Ishikawa (cell line): ENCODE data around the gene RAB5B.

Source experiments
- CEBPB ChIP-seq: IDR thresholded peaks from 2 replicates; pipeline ENCODE4 v1.6.1; 2012
- CREB1 ChIP-seq: IDR thresholded peaks from 2 replicates; pipeline ENCODE4 v1.6.1; 2012; ENCODE audit warnings: low read depth
- EGR1 ChIP-seq: IDR thresholded peaks from 2 replicates; pipeline ENCODE4 v1.6.1; 2012
- EP300 ChIP-seq: IDR thresholded peaks from 2 replicates; pipeline ENCODE4 v1.6.1; 2012; ENCODE audit warnings: borderline replicate concordance
- FOXM1 ChIP-seq: IDR thresholded peaks from 2 replicates; pipeline ENCODE4 v1.6.1; 2012; ENCODE audit warnings: low read depth, borderline replicate concordance
- MAX ChIP-seq: IDR thresholded peaks from 2 replicates; pipeline ENCODE4 v1.6.1; 2012
- NFIC ChIP-seq: IDR thresholded peaks from 2 replicates; pipeline ENCODE4 v1.6.1; 2012
- RAD21 ChIP-seq: IDR thresholded peaks from 2 replicates; pipeline ENCODE4 v1.6.1; 2012; ENCODE audit warnings: low read depth
- TAF1 ChIP-seq: IDR thresholded peaks from 2 replicates; pipeline ENCODE4 v1.6.1; 2012; ENCODE audit warnings: low read depth, mild to moderate bottlenecking
- TCF12 ChIP-seq: IDR thresholded peaks from 2 replicates; pipeline ENCODE4 v1.6.1; 2012; ENCODE audit warnings: low read depth
- TEAD4 ChIP-seq: IDR thresholded peaks from 2 replicates; pipeline ENCODE4 v1.6.1; 2012
- YY1 ChIP-seq: IDR thresholded peaks from 2 replicates; pipeline ENCODE4 v1.6.1; 2012; ENCODE audit warnings: low read depth
- ZBTB7A ChIP-seq: IDR thresholded peaks from 2 replicates; pipeline ENCODE4 v1.6.1; 2012; ENCODE audit warnings: low read depth
- TF ChIP-seq, protein P1 (sequence below): IDR thresholded peaks from 2 replicates; pipeline ENCODE4 v1.6.1; 2012; ENCODE audit warnings: low read depth, mild to moderate bottlenecking
- TF ChIP-seq, protein P2 (sequence below): IDR thresholded peaks from 2 replicates; pipeline ENCODE4 v1.6.1; 2012

The RAB5B gene

GRCh38 chr12:55927588-55928502 lies 46.0 kb upstream of the RAB5B start, which contains the start of gene PYM1:
Gene PYM1, minus strand, starts transcription at chr12:55927894. Its CDS starts 133 bp downstream, at chr12:55927761.
- TF ChIP-seq TCF12 = 0 out of 2 replicates have a peak, but pooled peaks have one; percentile 52
- TF ChIP-seq, protein P1, sequence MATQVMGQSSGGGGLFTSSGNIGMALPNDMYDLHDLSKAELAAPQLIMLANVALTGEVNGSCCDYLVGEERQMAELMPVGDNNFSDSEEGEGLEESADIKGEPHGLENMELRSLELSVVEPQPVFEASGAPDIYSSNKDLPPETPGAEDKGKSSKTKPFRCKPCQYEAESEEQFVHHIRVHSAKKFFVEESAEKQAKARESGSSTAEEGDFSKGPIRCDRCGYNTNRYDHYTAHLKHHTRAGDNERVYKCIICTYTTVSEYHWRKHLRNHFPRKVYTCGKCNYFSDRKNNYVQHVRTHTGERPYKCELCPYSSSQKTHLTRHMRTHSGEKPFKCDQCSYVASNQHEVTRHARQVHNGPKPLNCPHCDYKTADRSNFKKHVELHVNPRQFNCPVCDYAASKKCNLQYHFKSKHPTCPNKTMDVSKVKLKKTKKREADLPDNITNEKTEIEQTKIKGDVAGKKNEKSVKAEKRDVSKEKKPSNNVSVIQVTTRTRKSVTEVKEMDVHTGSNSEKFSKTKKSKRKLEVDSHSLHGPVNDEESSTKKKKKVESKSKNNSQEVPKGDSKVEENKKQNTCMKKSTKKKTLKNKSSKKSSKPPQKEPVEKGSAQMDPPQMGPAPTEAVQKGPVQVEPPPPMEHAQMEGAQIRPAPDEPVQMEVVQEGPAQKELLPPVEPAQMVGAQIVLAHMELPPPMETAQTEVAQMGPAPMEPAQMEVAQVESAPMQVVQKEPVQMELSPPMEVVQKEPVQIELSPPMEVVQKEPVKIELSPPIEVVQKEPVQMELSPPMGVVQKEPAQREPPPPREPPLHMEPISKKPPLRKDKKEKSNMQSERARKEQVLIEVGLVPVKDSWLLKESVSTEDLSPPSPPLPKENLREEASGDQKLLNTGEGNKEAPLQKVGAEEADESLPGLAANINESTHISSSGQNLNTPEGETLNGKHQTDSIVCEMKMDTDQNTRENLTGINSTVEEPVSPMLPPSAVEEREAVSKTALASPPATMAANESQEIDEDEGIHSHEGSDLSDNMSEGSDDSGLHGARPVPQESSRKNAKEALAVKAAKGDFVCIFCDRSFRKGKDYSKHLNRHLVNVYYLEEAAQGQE = no peak
- no peak for TF ChIP-seq ZBTB7A
- peak; percentile 83 for TF ChIP-seq NFIC
- TF ChIP-seq EP300 = no peak; the same call in none of the 2 replicates
- TF ChIP-seq EGR1 = no peak
- TF ChIP-seq TAF1 = peak; percentile 52; the same call in 1 of the 2 replicates
- TF ChIP-seq, protein P2, sequence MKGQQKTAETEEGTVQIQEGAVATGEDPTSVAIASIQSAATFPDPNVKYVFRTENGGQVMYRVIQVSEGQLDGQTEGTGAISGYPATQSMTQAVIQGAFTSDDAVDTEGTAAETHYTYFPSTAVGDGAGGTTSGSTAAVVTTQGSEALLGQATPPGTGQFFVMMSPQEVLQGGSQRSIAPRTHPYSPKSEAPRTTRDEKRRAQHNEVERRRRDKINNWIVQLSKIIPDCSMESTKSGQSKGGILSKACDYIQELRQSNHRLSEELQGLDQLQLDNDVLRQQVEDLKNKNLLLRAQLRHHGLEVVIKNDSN = peak; percentile 46
- TF ChIP-seq CREB1 = no peak
- peak; percentile 47; the same call in 1 of the 2 replicates for TF ChIP-seq FOXM1
- 0 out of 2 replicates have a peak, but pooled peaks have one; percentile 26 for TF ChIP-seq MAX
- TF ChIP-seq TEAD4 = 0 out of 2 replicates have a peak, but pooled peaks have one; percentile 18
- TF ChIP-seq RAD21 = no peak
- peak; percentile 8 for TF ChIP-seq YY1
- no peak for TF ChIP-seq CEBPB

DNA sequence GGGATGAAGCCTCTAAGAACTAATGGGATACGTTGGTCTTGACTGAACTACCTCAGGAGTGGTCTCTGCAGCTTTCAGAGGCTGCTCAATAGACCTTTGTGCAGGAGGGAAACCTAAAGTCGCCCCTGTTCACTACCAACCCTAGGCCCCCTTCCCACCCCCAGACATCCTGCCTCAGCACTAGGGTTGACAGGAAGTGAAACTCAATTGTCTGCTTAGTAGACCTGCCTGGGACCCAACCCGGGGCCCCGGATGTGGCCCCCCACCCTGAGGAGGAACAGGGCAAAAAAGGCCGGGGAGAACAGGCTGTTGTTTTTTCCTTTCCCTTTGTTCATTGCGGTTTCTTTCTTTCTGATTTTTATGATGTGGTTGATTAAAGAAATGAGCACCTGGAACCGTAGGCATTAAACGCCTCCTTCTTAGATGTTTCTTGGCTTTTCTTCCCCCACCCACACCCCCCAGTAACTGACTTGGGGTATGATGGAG lies 44.5 kb upstream of the RAB5B start:
- TF ChIP-seq TEAD4 (no peak), RAD21 (no peak)

- TF ChIP-seq RAD21 (peak; percentile 64), ZBTB7A (no peak), MAX (0 out of 2 replicates have a peak, but pooled peaks have one; percentile 5), TEAD4 (no peak)
These were observed 43.0 kb upstream of the RAB5B start, which contains the start of gene DGKA for GRCh38 chr12:55930771-55931316. Gene DGKA, plus strand, starts transcription at chr12:55931162. Its CDS starts 5,342 bp downstream, at chr12:55936504.

GRCh38 chr12:55931317-55931779 lies 42.5 kb upstream of the RAB5B start:
- no peak for TF ChIP-seq TAF1
- TF ChIP-seq, protein P1 = no peak
- TF ChIP-seq, protein P2 = no peak

GRCh38 chr12:55931780-55932550 lies 41.9 kb upstream of the RAB5B start:
- peak; percentile 37; the same call in 1 of the 2 replicates for TF ChIP-seq TAF1
- peak; percentile 78 for TF ChIP-seq ZBTB7A
- no peak for TF ChIP-seq CREB1
- TF ChIP-seq, protein P2 = no peak
- TF ChIP-seq EGR1 = 0 out of 2 replicates have a peak, but pooled peaks have one; percentile 10
- TF ChIP-seq FOXM1 = no peak
- no peak for TF ChIP-seq TCF12
